Measurements from ENCODE around the gene ZNF532.
"Not testable (repeated sequence)": the region's sequence is repeated elsewhere in the genome, so short reads cannot be mapped to it uniquely, and the experiment has no call there.

The ZNF532 gene

GRCh38 chr18:59001166-59001565 lies 136.5 kb downstream of the ZNF532 start:
- no peak for DNase-seq (ENCODE audit: low read depth)

GRCh38 chr18:59001721-59002120 lies 137.0 kb downstream of the ZNF532 start:
- no peak for DNase-seq (ENCODE audit: low read depth)

GRCh38 chr18:59002974-59003594 lies 138.4 kb downstream of the ZNF532 start:
- DNase-seq (ENCODE audit: low read depth) = no peak

- DNase-seq (ENCODE audit: low read depth) = no peak
Measured at GRCh38 chr18:59005262-59005661, 140.6 kb downstream of the ZNF532 start.

- no peak for DNase-seq (ENCODE audit: low read depth)
Measured at GRCh38 chr18:59006461-59007067, 141.9 kb downstream of the ZNF532 start.

- no peak for DNase-seq (ENCODE audit: low read depth)
Measured at GRCh38 chr18:59008302-59008974, 143.8 kb downstream of the ZNF532 start.

GRCh38 chr18:59009846-59010245 lies 145.2 kb downstream of the ZNF532 start:
- DNase-seq (ENCODE audit: low read depth) = no peak

GRCh38 chr18:59011289-59011688 lies 146.6 kb downstream of the ZNF532 start:
- DNase-seq (ENCODE audit: low read depth) = no peak

GRCh38 chr18:59011786-59012185 lies 147.1 kb downstream of the ZNF532 start:
- DNase-seq (ENCODE audit: low read depth) = no peak

GRCh38 chr18:59012815-59013705 lies 148.4 kb downstream of the ZNF532 start:
- no peak for DNase-seq (ENCODE audit: low read depth)

GRCh38 chr18:59013744-59014143 lies 149.1 kb downstream of the ZNF532 start:
- no peak for DNase-seq (ENCODE audit: low read depth)

GRCh38 chr18:59015531-59016152 lies 151.0 kb downstream of the ZNF532 start:
- DNase-seq (ENCODE audit: low read depth) = no peak

GRCh38 chr18:59021500-59021899 lies 156.8 kb downstream of the ZNF532 start:
- DNase-seq (ENCODE audit: low read depth) = no peak

GRCh38 chr18:59022167-59022945 lies 157.7 kb downstream of the ZNF532 start:
- DNase-seq (ENCODE audit: low read depth) = no peak

GRCh38 chr18:59024829-59025228 lies 160.2 kb downstream of the ZNF532 start:
- no peak for DNase-seq (ENCODE audit: low read depth)

- not testable (repeated sequence) for DNase-seq (ENCODE audit: low read depth)
Measured at GRCh38 chr18:59025532-59025931, 160.9 kb downstream of the ZNF532 start.

- no peak for DNase-seq (ENCODE audit: low read depth)
Measured at GRCh38 chr18:59026364-59026763, 161.7 kb downstream of the ZNF532 start.

- DNase-seq (ENCODE audit: low read depth) = no peak
Measured at GRCh38 chr18:59026831-59027410, 162.2 kb downstream of the ZNF532 start.

GRCh38 chr18:59029663-59030429 lies 165.2 kb downstream of the ZNF532 start:
- no peak for DNase-seq (ENCODE audit: low read depth)

GRCh38 chr18:59032308-59032707 lies 167.6 kb downstream of the ZNF532 start:
- no peak for DNase-seq (ENCODE audit: low read depth)

All from activated T-cell treated with anti-CD3 and anti-CD28 coated beads for 48 hours (primary cell).